GM21360 (cell line): ENCODE results near the gene AKT3.
A peak's percentile ranks its signal among the peaks of the same experiment; 100 is the strongest.

Source experiments
- ATAC-seq: cut with Tn5 transposase; IDR thresholded peaks from one replicate; pipeline ENCODE4 v1.9.1; 2021; ENCODE audit warnings: mild to moderate bottlenecking, moderate library complexity; ENCODE audit not compliant: unreplicated experiment

AKT3 gene

GRCh38 chr1:243471754-243472745 lies 378.0 kb downstream of the AKT3 start:
- ATAC-seq, result peak; percentile 82

GRCh38 chr1:243471026-243471685 lies 378.9 kb downstream of the AKT3 start:
- no peak for ATAC-seq

GRCh38 chr1:243470502-243470901 lies 379.5 kb downstream of the AKT3 start:
- ATAC-seq, result no peak

GRCh38 chr1:243469497-243469896 lies 380.5 kb downstream of the AKT3 start:
- ATAC-seq, result no peak

- ATAC-seq, result peak; percentile 63
Observed at GRCh38 chr1:243465738-243466137, 384.3 kb downstream of the AKT3 start.

GRCh38 chr1:243465081-243465480 lies 385.0 kb downstream of the AKT3 start:
- no peak for ATAC-seq

- no peak for ATAC-seq
Observed at GRCh38 chr1:243462929-243463697, 386.9 kb downstream of the AKT3 start.

- ATAC-seq, result no peak
Observed at GRCh38 chr1:243461700-243462099, 388.3 kb downstream of the AKT3 start.

- ATAC-seq, result no peak
Observed at GRCh38 chr1:243459059-243459458, 391.0 kb downstream of the AKT3 start.

GRCh38 chr1:243457363-243457982 lies 392.6 kb downstream of the AKT3 start:
- no peak for ATAC-seq

- no peak for ATAC-seq
Observed at GRCh38 chr1:243455760-243456651, 394.0 kb downstream of the AKT3 start.

GRCh38 chr1:243454328-243454997 lies 395.6 kb downstream of the AKT3 start:
- no peak for ATAC-seq

- ATAC-seq, result no peak
Observed at GRCh38 chr1:243452092-243452491, 398.0 kb downstream of the AKT3 start.

- no peak for ATAC-seq
Observed at GRCh38 chr1:243449373-243449772, 400.7 kb downstream of the AKT3 start.

GRCh38 chr1:243447844-243448243 lies 402.2 kb downstream of the AKT3 start:
- no peak for ATAC-seq

- ATAC-seq, result no peak
Observed at GRCh38 chr1:243447347-243447746, 402.7 kb downstream of the AKT3 start.

- ATAC-seq, result no peak
Observed at GRCh38 chr1:243443557-243443956, 406.5 kb downstream of the AKT3 start.

- ATAC-seq, result no peak
Observed at GRCh38 chr1:243441601-243442000, 408.4 kb downstream of the AKT3 start.

GRCh38 chr1:243440406-243440805 lies 409.6 kb downstream of the AKT3 start:
- no peak for ATAC-seq
